ENCODE data around the gene BMAL2. TPM values are rescaled to one million over a fixed set of nuclear protein-coding genes. Genes with fewer than 3 reads are reported as not detected.

BMAL2 gene
- total RNA-seq, 4 donors from 2014 or later, result 7.6 to 16.6 (median 10.5) TPM

GRCh38 chr12:27290501-27291168 lies 42.0 kb upstream of the BMAL2 start:
- TF ChIP-seq POLR2A (IDR thresholded peaks at IDR 0.05), result no peak
- no peak for TF ChIP-seq EP300 (IDR thresholded peaks at IDR 0.05)
- no peak for TF ChIP-seq POLR2AphosphoS5 (IDR thresholded peaks at IDR 0.05)
- TF ChIP-seq, protein P1, sequence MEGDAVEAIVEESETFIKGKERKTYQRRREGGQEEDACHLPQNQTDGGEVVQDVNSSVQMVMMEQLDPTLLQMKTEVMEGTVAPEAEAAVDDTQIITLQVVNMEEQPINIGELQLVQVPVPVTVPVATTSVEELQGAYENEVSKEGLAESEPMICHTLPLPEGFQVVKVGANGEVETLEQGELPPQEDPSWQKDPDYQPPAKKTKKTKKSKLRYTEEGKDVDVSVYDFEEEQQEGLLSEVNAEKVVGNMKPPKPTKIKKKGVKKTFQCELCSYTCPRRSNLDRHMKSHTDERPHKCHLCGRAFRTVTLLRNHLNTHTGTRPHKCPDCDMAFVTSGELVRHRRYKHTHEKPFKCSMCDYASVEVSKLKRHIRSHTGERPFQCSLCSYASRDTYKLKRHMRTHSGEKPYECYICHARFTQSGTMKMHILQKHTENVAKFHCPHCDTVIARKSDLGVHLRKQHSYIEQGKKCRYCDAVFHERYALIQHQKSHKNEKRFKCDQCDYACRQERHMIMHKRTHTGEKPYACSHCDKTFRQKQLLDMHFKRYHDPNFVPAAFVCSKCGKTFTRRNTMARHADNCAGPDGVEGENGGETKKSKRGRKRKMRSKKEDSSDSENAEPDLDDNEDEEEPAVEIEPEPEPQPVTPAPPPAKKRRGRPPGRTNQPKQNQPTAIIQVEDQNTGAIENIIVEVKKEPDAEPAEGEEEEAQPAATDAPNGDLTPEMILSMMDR (IDR thresholded peaks at IDR 0.05), result no peak
- peaks cover 8% of the 10 kb centered on the region for H3K4me1 ChIP-seq
- no peak overlapping the region for H3K4me3 ChIP-seq
- H3K36me3 ChIP-seq, result no peaks in the 10 kb centered on the region
- 66% methylated on average over 4 of the region's 4 CpGs for WGBS
- no peaks in the 10 kb centered on the region for H3K9me3 ChIP-seq
- H3K27me3 ChIP-seq, result no peaks in the 10 kb centered on the region
- no peak overlapping the region for H3K27ac ChIP-seq
- DNase-seq (ENCODE audit: low spot score in 2 of 2), result no peak

DNA sequence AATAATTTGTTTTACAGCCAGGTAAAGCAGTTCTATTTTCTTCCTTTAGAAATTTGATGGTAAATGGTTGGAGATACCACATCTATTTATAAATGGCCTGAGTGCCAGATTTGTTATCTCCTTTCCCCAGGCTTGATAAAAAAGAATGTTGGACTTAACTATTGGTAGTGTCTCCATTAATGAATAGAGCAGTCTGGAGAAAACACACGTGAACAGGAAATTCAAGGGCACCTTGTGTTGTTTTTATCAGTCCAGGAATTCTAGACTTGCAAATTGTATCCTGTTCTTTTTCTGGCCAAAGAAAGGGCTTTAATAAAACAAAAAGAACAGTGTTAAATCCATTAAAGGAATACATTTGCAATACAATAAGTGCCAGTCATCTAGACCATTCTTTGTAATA lies 40.8 kb upstream of the BMAL2 start:
- no peak for TF ChIP-seq POLR2A (IDR thresholded peaks at IDR 0.05)
- no peak for TF ChIP-seq POLR2AphosphoS5 (IDR thresholded peaks at IDR 0.05)
- TF ChIP-seq, protein P1 (IDR thresholded peaks at IDR 0.05), result no peak
- TF ChIP-seq EP300 (IDR thresholded peaks at IDR 0.05), result no peak
- Histone ChIP-seq H3K4me1 (peaks cover 8% of the 10 kb centered on the region), H3K9me3 (no peaks in the 10 kb centered on the region), H3K36me3 (no peaks in the 10 kb centered on the region), H3K27me3 (no peaks in the 10 kb centered on the region), H3K4me3 (no peak overlapping the region), H3K27ac (peak overlapping the region; percentile 7)
- no peak for DNase-seq (ENCODE audit: low spot score in 2 of 2)
- 44% methylated on average over 1 of the region's 1 CpG for WGBS

GRCh38 chr12:27292718-27293117 lies 39.9 kb upstream of the BMAL2 start:
- Histone ChIP-seq H3K27ac (no peak overlapping the region), H3K27me3 (no peaks in the 10 kb centered on the region), H3K9me3 (no peaks in the 10 kb centered on the region), H3K4me3 (no peak overlapping the region), H3K36me3 (no peaks in the 10 kb centered on the region), H3K4me1 (peaks cover 8% of the 10 kb centered on the region)
- TF ChIP-seq, protein P1 (IDR thresholded peaks at IDR 0.05), result no peak
- TF ChIP-seq POLR2A (IDR thresholded peaks at IDR 0.05) (no peak), POLR2AphosphoS5 (IDR thresholded peaks at IDR 0.05) (no peak), EP300 (IDR thresholded peaks at IDR 0.05) (no peak)
- DNase-seq (ENCODE audit: low spot score in 2 of 2), result no peak
- 94% methylated on average over 2 of the region's 2 CpGs for WGBS

DNA sequence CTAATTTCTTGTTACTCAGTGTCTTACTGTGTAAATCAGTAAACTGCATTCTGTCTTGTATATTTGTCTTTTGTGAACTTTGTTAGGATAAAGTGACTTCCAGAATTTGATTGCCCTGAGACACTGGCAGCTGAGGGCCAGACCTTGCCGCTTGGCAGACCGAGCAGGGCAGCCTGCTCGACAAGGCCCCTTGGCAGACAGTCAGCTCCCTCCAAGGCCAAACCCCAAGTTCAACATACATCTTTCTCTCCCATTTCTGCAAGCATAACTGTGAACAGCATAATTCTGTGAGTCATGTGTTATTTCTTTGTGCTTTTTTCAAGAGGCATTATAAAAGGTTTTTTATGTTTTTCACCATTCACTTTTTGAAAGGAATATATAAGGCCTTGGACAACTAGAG lies 39.2 kb upstream of the BMAL2 start:
- Histone ChIP-seq H3K36me3 (peaks cover 7% of the 10 kb centered on the region), H3K9me3 (no peaks in the 10 kb centered on the region), H3K27ac (no peak overlapping the region), H3K4me3 (no peak overlapping the region), H3K4me1 (peaks cover 8% of the 10 kb centered on the region), H3K27me3 (no peaks in the 10 kb centered on the region)
- DNase-seq (ENCODE audit: low spot score in 2 of 2), result no peak
- TF ChIP-seq POLR2AphosphoS5 (IDR thresholded peaks at IDR 0.05), result no peak
- TF ChIP-seq, protein P1 (IDR thresholded peaks at IDR 0.05), result no peak
- no peak for TF ChIP-seq EP300 (IDR thresholded peaks at IDR 0.05)
- no peak for TF ChIP-seq POLR2A (IDR thresholded peaks at IDR 0.05)
- WGBS, result 28% methylated on average over 3 of the region's 3 CpGs

DNA sequence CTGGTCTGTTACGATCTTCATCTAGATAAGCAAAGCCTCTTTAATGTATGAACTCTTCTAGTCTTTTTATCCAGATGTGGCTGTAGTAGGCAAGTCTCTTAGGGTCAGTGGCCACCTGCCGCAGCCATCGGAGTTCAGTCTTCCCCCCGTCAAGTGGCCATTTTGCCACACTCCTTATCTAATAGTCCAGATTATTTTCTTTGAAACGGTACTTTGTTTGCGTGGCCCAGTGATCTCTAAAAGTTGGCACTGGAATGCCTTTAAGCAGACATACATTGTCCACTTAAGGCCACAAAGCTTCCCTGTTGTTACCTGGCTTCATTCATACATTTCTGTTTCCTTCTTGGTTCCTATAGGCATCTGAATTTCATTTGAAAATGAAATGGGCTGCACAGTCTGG lies 36.0 kb upstream of the BMAL2 start:
- no peak for TF ChIP-seq EP300 (IDR thresholded peaks at IDR 0.05)
- no peak for TF ChIP-seq POLR2A (IDR thresholded peaks at IDR 0.05)
- TF ChIP-seq, protein P1 (IDR thresholded peaks at IDR 0.05), result no peak
- no peak for TF ChIP-seq POLR2AphosphoS5 (IDR thresholded peaks at IDR 0.05)
- WGBS, result 94% methylated on average over 6 of the region's 6 CpGs
- Histone ChIP-seq H3K9me3 (no peaks in the 10 kb centered on the region), H3K27ac (no peak overlapping the region), H3K36me3 (peaks cover 25% of the 10 kb centered on the region), H3K4me1 (peaks cover 8% of the 10 kb centered on the region), H3K4me3 (no peak overlapping the region), H3K27me3 (no peaks in the 10 kb centered on the region)
- DNase-seq (ENCODE audit: low spot score in 2 of 2), result no peak

All from suprapubic skin (tissue), 4 donors.